Muscle of leg (tissue), 11 donors: ENCODE results near the gene CFAP69. TPM values are rescaled to one million over a fixed set of nuclear protein-coding genes. Genes with fewer than 3 reads are reported as not detected.
"Not testable (repeated sequence)": the region's sequence is repeated elsewhere in the genome, so short reads cannot be mapped to it uniquely, and the experiment has no call there.

Experiments
- DNase-seq: peaks from one replicate; pipeline ENCODE4 v3.0.0; 2013
- H3K27ac ChIP-seq: one replicate; pipeline ENCODE4 v1.5.1; 2013; ENCODE audit warnings: mild to moderate bottlenecking, low read length, control low read depth
- H3K27me3 ChIP-seq: one replicate; pipeline ENCODE4 v1.6.1; 2013; ENCODE audit warnings: low read length; ENCODE audit not compliant: control insufficient read depth, insufficient read depth
- H3K36me3 ChIP-seq: one replicate; pipeline ENCODE4 v1.6.1; 2013; ENCODE audit warnings: low read length; ENCODE audit not compliant: control insufficient read depth, insufficient read depth
- H3K4me1 ChIP-seq: one replicate; pipeline ENCODE4 v1.6.1; 2013; ENCODE audit warnings: low read length; ENCODE audit not compliant: control insufficient read depth, insufficient read depth
- H3K4me3 ChIP-seq: one replicate; pipeline ENCODE4 v1.5.1; 2013; ENCODE audit warnings: low read length, control low read depth
- H3K9me3 ChIP-seq: replicated peaks from 2 replicates; pipeline ENCODE4 v1.6.1; 2013; ENCODE audit warnings: low read depth, low read length; ENCODE audit not compliant: control insufficient read depth
- WGBS: methylation state at CpG from one replicate; pipeline ENCODE4 v1.1.5; 2013; ENCODE audit warnings: missing lambda C conversion rate; ENCODE audit not compliant: insufficient coverage; 5-methylcytosine and 5-hydroxymethylcytosine counted together
- polyA plus RNA-seq, 8 donors: library from polyadenylated mRNA; unstranded; fragments of 120-200 nt; gene quantifications; one replicate each; pipeline versions ENCODE4 v1.2.1 to v1.2.3, GENCODE V29; 2013; ENCODE audit warnings: inconsistent platforms in 1 of 8, low replicate concordance in 1 of 8; ENCODE audit not compliant: insufficient read length in 8 of 8, insufficient read depth in 1 of 8
- total RNA-seq: library from RNA; stranded (reverse); fragments of 120-200 nt; gene quantifications from one replicate; pipeline ENCODE4 v1.2.4, GENCODE V29; 2013

CFAP69 gene
- total and polyA plus RNA-seq, 9 donors, result 1.6 to 4.9 (median 2.8) TPM

- Histone ChIP-seq H3K27ac (no peak overlapping the region), H3K27me3 (no peaks in the 10 kb centered on the region), H3K4me1 (no peaks in the 10 kb centered on the region), H3K9me3 (no peaks in the 10 kb centered on the region), H3K4me3 (no peak overlapping the region), H3K36me3 (no peaks in the 10 kb centered on the region)
- WGBS, result 91% methylated on average over 47 of the region's 48 CpGs
- DNase-seq, result no peak
These were observed 89.3 kb downstream of the CFAP69 start for GRCh38 chr7:90334193-90334843.

GRCh38 chr7:90334926-90335325 is 90.0 kb downstream of the CFAP69 start:
- not testable (repeated sequence) for DNase-seq, H3K27ac ChIP-seq, H3K36me3 ChIP-seq, H3K27me3 ChIP-seq, H3K4me3 ChIP-seq, H3K9me3 ChIP-seq, H3K4me1 ChIP-seq
- WGBS, result no CpG with 5 or more reads among the region's 2 CpGs

DNA sequence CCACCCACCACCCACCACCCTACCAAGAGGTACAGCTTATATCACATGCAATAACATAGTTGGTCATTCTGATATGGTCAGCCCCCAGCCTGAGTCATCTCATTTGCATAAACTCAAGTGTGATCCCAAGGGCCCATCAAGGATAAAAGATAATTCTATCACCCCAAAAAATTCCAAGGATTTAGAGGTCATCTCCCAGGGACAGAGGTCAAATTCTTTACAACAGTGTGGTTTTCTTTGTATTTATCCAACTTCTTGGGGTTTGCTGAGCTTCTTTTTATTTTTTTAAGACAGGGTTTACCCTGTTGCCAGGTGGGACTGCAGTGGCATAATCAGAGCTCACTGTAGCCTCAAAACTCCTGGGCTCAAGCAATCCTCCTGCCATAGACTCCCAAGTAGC is 92.1 kb downstream of the CFAP69 start:
- H3K27ac ChIP-seq, result no peak overlapping the region
- no peaks in the 10 kb centered on the region for H3K36me3 ChIP-seq
- H3K27me3 ChIP-seq, result no peaks in the 10 kb centered on the region
- DNase-seq, result no peak
- no peaks in the 10 kb centered on the region for H3K4me1 ChIP-seq
- H3K4me3 ChIP-seq, result no peak overlapping the region
- H3K9me3 ChIP-seq, result no peaks in the 10 kb centered on the region

- no peaks in the 10 kb centered on the region for H3K4me1 ChIP-seq
- no peak for DNase-seq
- H3K27ac ChIP-seq, result no peak overlapping the region
- no peaks in the 10 kb centered on the region for H3K27me3 ChIP-seq
- H3K36me3 ChIP-seq, result no peaks in the 10 kb centered on the region
- H3K4me3 ChIP-seq, result no peak overlapping the region
- H3K9me3 ChIP-seq, result no peaks in the 10 kb centered on the region
These were observed 100.0 kb downstream of the CFAP69 start for GRCh38 chr7:90345016-90345415.

GRCh38 chr7:90345595-90346335 is 100.8 kb downstream of the CFAP69 start:
- H3K36me3 ChIP-seq, result no peaks in the 10 kb centered on the region
- WGBS, result 0% methylated on average over 13 of the region's 18 CpGs

DNA sequence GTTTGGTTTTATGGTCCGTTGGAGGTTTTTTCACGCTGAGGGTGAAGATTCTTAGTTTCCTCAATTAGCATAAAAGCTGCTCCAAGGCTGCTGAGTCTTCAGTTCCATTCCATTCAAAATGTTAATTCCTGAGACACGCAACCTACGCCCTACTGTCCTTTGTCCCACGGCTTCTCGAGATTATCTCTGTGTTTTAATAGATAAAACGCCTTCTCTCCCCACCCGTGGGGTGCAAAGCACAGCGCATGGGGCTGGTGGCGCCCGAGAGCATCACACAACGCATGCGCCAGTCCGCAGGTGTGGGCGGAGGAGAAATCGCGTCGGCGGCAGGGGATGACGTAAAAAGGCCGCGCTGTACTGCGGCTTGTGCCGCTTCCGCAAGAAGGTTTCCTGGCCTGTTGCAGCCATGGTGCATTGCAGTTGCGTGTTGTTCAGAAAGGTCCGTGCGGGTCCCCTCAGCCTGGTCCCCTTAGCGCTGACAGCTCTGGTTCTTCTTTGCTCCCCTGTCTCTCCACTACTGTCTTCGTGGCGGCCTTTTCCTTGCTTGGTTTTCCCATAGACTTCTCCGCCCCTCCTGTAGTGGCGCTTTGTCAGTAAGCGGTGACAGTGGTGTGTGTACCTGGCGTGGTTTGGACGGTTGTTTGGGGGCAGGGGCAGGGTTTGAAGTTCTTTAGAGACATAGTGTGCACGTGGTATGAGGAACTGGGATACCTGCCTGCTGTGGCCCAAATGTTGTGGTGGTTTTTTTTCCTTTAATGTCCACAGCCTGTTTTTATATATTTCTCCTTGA is 101.6 kb downstream of the CFAP69 start, which contains the start of gene GTPBP10:
Gene GTPBP10, plus strand, starts transcription at position 381 of the 790 bp plus-strand sequence. Its CDS starts 26 bp downstream, at position 407.
- Histone ChIP-seq H3K27ac (peak within 1 kb of the TSS; percentile 92), H3K36me3 (no peaks in the 10 kb centered on the region), H3K4me1 (no peaks in the 10 kb centered on the region), H3K9me3 (no peaks in the 10 kb centered on the region), H3K27me3 (no peaks in the 10 kb centered on the region), H3K4me3 (peak within 1 kb of the TSS; percentile 97)
- WGBS, result 0% methylated on average over 26 of the region's 37 CpGs
- DNase-seq, result peak; percentile 98

More at GRCh38 chr7:90345595-90346335, 100.8 kb downstream of the CFAP69 start:
- H3K4me1 ChIP-seq, result no peaks in the 10 kb centered on the region
- no peaks in the 10 kb centered on the region for H3K9me3 ChIP-seq
- H3K4me3 ChIP-seq, result peak overlapping the region; percentile 97
- DNase-seq, result peak; percentile 42
- H3K27me3 ChIP-seq, result no peaks in the 10 kb centered on the region
- peak overlapping the region; percentile 77 for H3K27ac ChIP-seq

DNA sequence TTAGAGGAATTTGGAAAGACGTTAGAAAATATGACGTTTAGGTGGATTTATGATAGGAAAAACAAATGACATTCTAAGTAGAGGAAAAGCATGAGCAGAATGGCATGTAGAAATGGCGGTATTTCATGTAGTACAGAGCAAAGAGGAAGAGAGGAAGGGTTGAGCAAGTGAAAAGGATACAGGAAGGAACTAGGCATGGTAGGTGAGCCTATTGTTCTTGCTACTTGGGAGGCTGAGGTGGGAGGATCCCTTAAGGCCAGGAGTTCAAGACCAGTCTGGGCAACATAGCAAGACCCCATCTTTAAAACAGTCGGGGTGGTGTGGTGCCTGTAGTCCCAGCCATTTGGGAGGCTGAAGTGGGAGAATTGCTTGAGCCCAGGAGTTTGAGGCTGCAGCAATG is 102.8 kb downstream of the CFAP69 start:
- Histone ChIP-seq H3K9me3 (no peaks in the 10 kb centered on the region), H3K27me3 (no peaks in the 10 kb centered on the region), H3K27ac (no peak overlapping the region), H3K4me3 (no peak overlapping the region), H3K4me1 (no peaks in the 10 kb centered on the region), H3K36me3 (no peaks in the 10 kb centered on the region)
- DNase-seq, result no peak
- WGBS, result 82% methylated on average over 4 of the region's 4 CpGs

- Histone ChIP-seq H3K4me1 (no peaks in the 10 kb centered on the region), H3K9me3 (no peaks in the 10 kb centered on the region), H3K27me3 (no peaks in the 10 kb centered on the region), H3K4me3 (no peak overlapping the region), H3K27ac (no peak overlapping the region), H3K36me3 (no peaks in the 10 kb centered on the region)
- DNase-seq, result no peak
- 100% methylated on average over 3 of the region's 4 CpGs for WGBS
These were observed 104.3 kb downstream of the CFAP69 start for GRCh38 chr7:90349305-90349704.

DNA sequence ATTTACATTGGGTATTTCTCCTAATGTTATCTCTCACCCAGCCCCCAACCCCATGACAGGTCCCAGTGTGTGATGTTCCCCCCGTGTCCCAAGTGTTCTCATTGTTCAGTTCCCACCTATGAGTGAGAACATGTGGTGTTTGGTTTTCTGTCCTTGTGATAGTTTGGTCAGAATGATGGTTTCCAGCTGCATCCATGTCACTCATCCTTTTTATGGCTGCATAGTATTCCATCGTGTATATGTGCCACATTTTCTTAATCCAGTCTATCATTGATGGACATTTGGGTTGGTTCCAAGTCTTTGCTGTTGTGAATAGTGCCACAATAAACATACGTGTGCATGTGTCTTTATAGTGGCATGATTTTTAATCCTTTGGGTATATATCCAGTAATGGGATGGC is 105.1 kb downstream of the CFAP69 start:
- H3K36me3 ChIP-seq, H3K4me3 ChIP-seq, DNase-seq, H3K27ac ChIP-seq, H3K4me1 ChIP-seq, H3K27me3 ChIP-seq, H3K9me3 ChIP-seq: not testable (repeated sequence)
- no CpG with 5 or more reads among the region's 3 CpGs for WGBS

GRCh38 chr7:90351987-90352386 is 107.0 kb downstream of the CFAP69 start:
- no peaks in the 10 kb centered on the region for H3K27me3 ChIP-seq
- no peak for DNase-seq

More at GRCh38 chr7:90351987-90352386, 107.0 kb downstream of the CFAP69 start:
- H3K4me1 ChIP-seq, result no peaks in the 10 kb centered on the region
- H3K9me3 ChIP-seq, result no peaks in the 10 kb centered on the region
- H3K4me3 ChIP-seq, result no peak overlapping the region
- no peak overlapping the region for H3K27ac ChIP-seq
- H3K36me3 ChIP-seq, result peaks cover 2% of the 10 kb centered on the region
